ENCODE data around the gene ZMAT3.

ZMAT3 gene

GRCh38 chr3:179021119-179021903, 50.3 kb downstream of the ZMAT3 start:
- no peak for DNase-seq

GRCh38 chr3:179020112-179020511, 51.5 kb downstream of the ZMAT3 start:
- DNase-seq = no peak

GRCh38 chr3:179018808-179019207, 52.8 kb downstream of the ZMAT3 start:
- DNase-seq = no peak

GRCh38 chr3:179016979-179017670, 54.5 kb downstream of the ZMAT3 start:
- DNase-seq = no peak

- no peak for DNase-seq
These were observed 56.0 kb downstream of the ZMAT3 start for GRCh38 chr3:179015551-179016020.

- no peak for DNase-seq
These were observed 65.9 kb downstream of the ZMAT3 start for GRCh38 chr3:179005706-179006105.

GRCh38 chr3:179005213-179005612, 66.4 kb downstream of the ZMAT3 start:
- DNase-seq = no peak

- DNase-seq = no peak
These were observed 71.0 kb downstream of the ZMAT3 start for GRCh38 chr3:179000659-179001058.

GRCh38 chr3:179000144-179000543, 71.5 kb downstream of the ZMAT3 start:
- no peak for DNase-seq

- no peak for DNase-seq
These were observed 75.2 kb downstream of the ZMAT3 start for GRCh38 chr3:178996399-178996798.

- DNase-seq = no peak
These were observed 81.3 kb downstream of the ZMAT3 start for GRCh38 chr3:178990293-178990692.

GRCh38 chr3:178989821-178990220, 81.8 kb downstream of the ZMAT3 start:
- DNase-seq = no peak

- DNase-seq = no peak
These were observed 83.9 kb downstream of the ZMAT3 start for GRCh38 chr3:178987745-178988144.

- no peak for DNase-seq
These were observed 85.2 kb downstream of the ZMAT3 start for GRCh38 chr3:178986456-178986855.

- no peak for DNase-seq
These were observed 89.5 kb downstream of the ZMAT3 start for GRCh38 chr3:178982137-178982536.

GRCh38 chr3:178975320-178975719, 96.3 kb downstream of the ZMAT3 start:
- DNase-seq = no peak

- no peak for DNase-seq
These were observed 100.0 kb downstream of the ZMAT3 start for GRCh38 chr3:178971614-178972013.

- no peak for DNase-seq
These were observed 102.5 kb downstream of the ZMAT3 start for GRCh38 chr3:178969004-178969700.

Data from cerebellar nuclear complex (tissue), 1 donor.